Parathyroid adenoma (tissue), 2 donors: ENCODE data around the gene OPCML.

ENCODE experiments used
- H2AFZ ChIP-seq: fragments of 300-600 bp; sonication (generic); one replicate; pipeline ENCODE4 v1.7.0; 2017; ENCODE audit warnings: antibody characterized with exemption, mild to moderate bottlenecking
- H3K27ac ChIP-seq: fragments of 300-600 bp; sonication (generic); one replicate; pipeline ENCODE4 v1.7.0; 2017
- H3K27me3 ChIP-seq: fragments of 300-600 bp; sonication (generic); one replicate; pipeline ENCODE4 v1.7.0; 2017; ENCODE audit warnings: low read length; ENCODE audit not compliant: control insufficient read depth, insufficient read depth
- H3K36me3 ChIP-seq: fragments of 300-600 bp; sonication (generic); one replicate; pipeline ENCODE4 v1.7.0; 2017; ENCODE audit warnings: low read length; ENCODE audit not compliant: control insufficient read depth, insufficient read depth
- H3K4me1 ChIP-seq: fragments of 300-600 bp; sonication (generic); one replicate; pipeline ENCODE4 v1.7.0; 2017; ENCODE audit warnings: control low read depth
- H3K4me2 ChIP-seq: fragments of 300-600 bp; sonication (generic); one replicate; pipeline ENCODE4 v1.7.0; 2017; ENCODE audit warnings: low read length
- H3K4me3 ChIP-seq: fragments of 300-600 bp; sonication (generic); one replicate; pipeline ENCODE4 v1.7.0; 2017; ENCODE audit warnings: low read depth, low read length
- H3K79me2 ChIP-seq: fragments of 300-600 bp; sonication (generic); one replicate; pipeline ENCODE4 v1.7.0; 2017; ENCODE audit warnings: control low read depth
- H3K9ac ChIP-seq: fragments of 300-600 bp; sonication (generic); one replicate; pipeline ENCODE4 v1.7.0; 2017; ENCODE audit warnings: mild to moderate bottlenecking
- H3K9me3 ChIP-seq: fragments of 300-600 bp; sonication (generic); one replicate; pipeline ENCODE4 v1.7.0; 2017; ENCODE audit warnings: low read length; ENCODE audit not compliant: control insufficient read depth
- CTCF ChIP-seq: fragments of 300-600 bp; sonication (generic); IDR thresholded peaks from one replicate; pipeline ENCODE4 v1.7.0; 2017; ENCODE audit warnings: antibody characterized with exemption, mild to moderate bottlenecking
- donor health status: primary hyperparathyroidism.

The OPCML gene

GRCh38 chr11:132519241-132519815, 1013.0 kb downstream of the OPCML start:
- H3K79me2 ChIP-seq, result no peaks in the 10 kb centered on the region
- no peaks in the 10 kb centered on the region for H3K36me3 ChIP-seq
- H3K27ac ChIP-seq, result no peak overlapping the region
- no peak for TF ChIP-seq CTCF
- H3K4me3 ChIP-seq, result no peak overlapping the region
- no peaks in the 10 kb centered on the region for H3K27me3 ChIP-seq
- no peaks in the 10 kb centered on the region for H3K4me1 ChIP-seq
- no peak overlapping the region for H3K9ac ChIP-seq
- no peak overlapping the region for H3K4me2 ChIP-seq
- H2AFZ ChIP-seq, result no peak overlapping the region
- no peaks in the 10 kb centered on the region for H3K9me3 ChIP-seq

- Histone ChIP-seq H3K9me3 (no peaks in the 10 kb centered on the region), H3K27me3 (no peaks in the 10 kb centered on the region), H3K4me3 (no peak overlapping the region), H2AFZ (no peak overlapping the region), H3K4me2 (no peak overlapping the region), H3K9ac (no peak overlapping the region), H3K27ac (no peak overlapping the region), H3K4me1 (no peaks in the 10 kb centered on the region), H3K79me2 (no peaks in the 10 kb centered on the region), H3K36me3 (no peaks in the 10 kb centered on the region)
- TF ChIP-seq CTCF, result no peak
These were observed 1027.7 kb downstream of the OPCML start for GRCh38 chr11:132504501-132505041.

- Histone ChIP-seq H3K4me2 (no peak overlapping the region), H3K27ac (no peak overlapping the region), H3K4me3 (no peak overlapping the region), H3K79me2 (no peaks in the 10 kb centered on the region), H3K9ac (no peak overlapping the region), H2AFZ (no peak overlapping the region), H3K36me3 (no peaks in the 10 kb centered on the region), H3K27me3 (no peaks in the 10 kb centered on the region), H3K4me1 (no peaks in the 10 kb centered on the region), H3K9me3 (no peaks in the 10 kb centered on the region)
- no peak for TF ChIP-seq CTCF
These were observed 1030.9 kb downstream of the OPCML start for GRCh38 chr11:132501356-132501755.

GRCh38 chr11:132499661-132500060, 1032.6 kb downstream of the OPCML start:
- Histone ChIP-seq H3K9ac (no peak overlapping the region), H3K27me3 (no peaks in the 10 kb centered on the region), H3K27ac (no peak overlapping the region), H3K36me3 (no peaks in the 10 kb centered on the region), H3K9me3 (no peaks in the 10 kb centered on the region), H2AFZ (no peak overlapping the region), H3K4me2 (no peak overlapping the region), H3K4me3 (no peak overlapping the region), H3K79me2 (no peaks in the 10 kb centered on the region), H3K4me1 (no peaks in the 10 kb centered on the region)
- TF ChIP-seq CTCF, result no peak

- H3K9ac ChIP-seq, result no peak overlapping the region
- no peaks in the 10 kb centered on the region for H3K36me3 ChIP-seq
- no peaks in the 10 kb centered on the region for H3K9me3 ChIP-seq
- H3K4me3 ChIP-seq, result no peak overlapping the region
- no peaks in the 10 kb centered on the region for H3K4me1 ChIP-seq
- H3K79me2 ChIP-seq, result no peaks in the 10 kb centered on the region
- H3K27me3 ChIP-seq, result no peaks in the 10 kb centered on the region
- H2AFZ ChIP-seq, result no peak overlapping the region
- TF ChIP-seq CTCF, result no peak
- H3K27ac ChIP-seq, result no peak overlapping the region
- H3K4me2 ChIP-seq, result no peak overlapping the region
These were observed 1036.0 kb downstream of the OPCML start for GRCh38 chr11:132496341-132496740.
